ENCODE data around the gene SEMA6B. TPM values are rescaled to one million over a fixed set of nuclear protein-coding genes. Genes with fewer than 3 reads are reported as not detected.

The SEMA6B gene
- total and polyA plus RNA-seq, 2 experiments from 2014 or later, result 10.5 to 130 TPM

GRCh38 chr19:4591320-4591719 lies 31.8 kb upstream of the SEMA6B start:
- Histone ChIP-seq H3K4me3 (no peak overlapping the region), H3K4me1 (ENCODE audit: low read depth) (peaks cover 9% of the 10 kb centered on the region), H3K36me3 (no peaks in the 10 kb centered on the region), H3K9me3 (ENCODE audit: low read depth) (no peaks in the 10 kb centered on the region), H3K27ac (no peak overlapping the region), H3K27me3 (no peaks in the 10 kb centered on the region)
- no peak for DNase-seq (ENCODE audit: low read depth in 1 of 2, low spot score in 1 of 2)
- no peak for TF ChIP-seq CTCF (IDR thresholded peaks at IDR 0.05; ENCODE audit: low read depth, low read length)

GRCh38 chr19:4590559-4590958 lies 31.1 kb upstream of the SEMA6B start:
- Histone ChIP-seq H3K36me3 (no peaks in the 10 kb centered on the region), H3K9me3 (ENCODE audit: low read depth) (no peaks in the 10 kb centered on the region), H3K27ac (no peak overlapping the region), H3K27me3 (no peaks in the 10 kb centered on the region), H3K4me1 (ENCODE audit: low read depth) (peaks cover 9% of the 10 kb centered on the region), H3K4me3 (no peak overlapping the region)
- no peak for TF ChIP-seq CTCF (IDR thresholded peaks at IDR 0.05; ENCODE audit: low read depth, low read length)
- DNase-seq (ENCODE audit: low read depth in 1 of 2, low spot score in 1 of 2), result no peak

GRCh38 chr19:4589579-4590410 lies 30.3 kb upstream of the SEMA6B start:
- H3K4me3 ChIP-seq, result no peak overlapping the region
- no peaks in the 10 kb centered on the region for H3K9me3 ChIP-seq (ENCODE audit: low read depth)
- H3K4me1 ChIP-seq (ENCODE audit: low read depth), result peaks cover 9% of the 10 kb centered on the region
- H3K36me3 ChIP-seq, result no peaks in the 10 kb centered on the region
- H3K27me3 ChIP-seq, result no peaks in the 10 kb centered on the region
- H3K27ac ChIP-seq, result peak overlapping the region; percentile 80
- peak; percentile 42 for TF ChIP-seq CTCF (IDR thresholded peaks at IDR 0.05; ENCODE audit: low read depth, low read length)
- peak in 1 of 2 donors; percentile 87 for DNase-seq (ENCODE audit: low read depth in 1 of 2, low spot score in 1 of 2)

GRCh38 chr19:4588291-4588761 lies 28.8 kb upstream of the SEMA6B start:
- H3K27ac ChIP-seq, result peak overlapping the region; percentile 80
- DNase-seq (ENCODE audit: low read depth in 1 of 2, low spot score in 1 of 2), result no peak
- no peaks in the 10 kb centered on the region for H3K36me3 ChIP-seq
- H3K4me1 ChIP-seq (ENCODE audit: low read depth), result peaks cover 9% of the 10 kb centered on the region
- H3K9me3 ChIP-seq (ENCODE audit: low read depth), result no peaks in the 10 kb centered on the region
- no peak for TF ChIP-seq CTCF (IDR thresholded peaks at IDR 0.05; ENCODE audit: low read depth, low read length)
- H3K4me3 ChIP-seq, result no peak overlapping the region
- H3K27me3 ChIP-seq, result no peaks in the 10 kb centered on the region

- DNase-seq (ENCODE audit: low read depth in 1 of 2, low spot score in 1 of 2), result no peak
- H3K4me1 ChIP-seq (ENCODE audit: low read depth), result peaks cover 3% of the 10 kb centered on the region
- no peak for TF ChIP-seq CTCF (IDR thresholded peaks at IDR 0.05; ENCODE audit: low read depth, low read length)
- H3K9me3 ChIP-seq (ENCODE audit: low read depth), result no peaks in the 10 kb centered on the region
- peak overlapping the region; percentile 80 for H3K27ac ChIP-seq
- no peaks in the 10 kb centered on the region for H3K36me3 ChIP-seq
- no peaks in the 10 kb centered on the region for H3K27me3 ChIP-seq
- H3K4me3 ChIP-seq, result no peak overlapping the region
These were observed 28.0 kb upstream of the SEMA6B start for GRCh38 chr19:4587527-4587926.
